ENCODE data around the gene ST13.
A peak's percentile ranks its signal among the peaks of the same experiment; 100 is the strongest.
"Not testable (repeated sequence)": the region's sequence is repeated elsewhere in the genome, so short reads cannot be mapped to it uniquely, and the experiment has no call there.

The ST13 gene

DNA sequence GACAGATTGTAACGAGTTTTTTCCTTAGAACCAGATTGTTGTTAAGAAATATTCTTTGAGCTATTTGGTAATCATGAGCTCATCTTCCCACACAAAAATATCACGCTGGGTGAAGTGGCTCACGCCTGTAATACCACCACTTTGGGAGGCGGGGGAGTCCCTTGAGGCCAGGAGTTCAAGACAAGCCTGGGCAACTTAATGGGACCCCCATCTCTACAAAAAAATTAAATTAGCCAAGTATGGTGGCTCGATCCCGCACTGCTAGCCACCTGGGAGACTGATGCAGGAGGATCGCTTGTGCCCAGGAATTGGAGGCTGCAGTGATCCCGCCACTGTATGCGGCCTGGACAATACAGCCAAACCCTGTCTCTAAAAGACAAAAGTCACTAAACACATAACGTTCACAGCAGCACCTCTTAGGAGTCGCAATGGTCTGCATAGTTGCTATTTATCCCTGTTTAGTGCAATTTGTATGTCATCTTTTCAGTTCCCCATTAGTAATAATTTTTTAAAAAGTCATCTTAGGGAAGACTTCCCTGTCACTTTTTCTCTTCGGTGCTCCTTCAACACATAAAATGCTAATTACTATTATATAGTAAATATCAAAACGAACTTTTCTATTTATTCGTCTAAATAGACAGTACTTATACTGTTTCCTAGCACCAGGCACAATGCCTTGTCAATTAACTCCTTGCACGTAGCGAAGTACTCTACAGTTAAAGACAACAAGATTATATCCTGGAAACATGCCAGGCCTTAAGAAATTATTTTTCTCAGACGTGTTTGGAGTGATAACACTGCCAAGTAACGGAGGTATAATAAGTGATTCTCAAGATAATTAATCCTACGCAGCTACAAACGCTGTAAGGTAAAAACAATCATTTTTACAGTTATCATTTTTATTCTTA is 1.1 kb downstream of the ST13 start:
- Histone ChIP-seq H3K4me3 (ENCODE audit: low read depth, low read length) (peak overlapping the region; percentile 98), H3K27ac (peak overlapping the region; percentile 100)

DNA sequence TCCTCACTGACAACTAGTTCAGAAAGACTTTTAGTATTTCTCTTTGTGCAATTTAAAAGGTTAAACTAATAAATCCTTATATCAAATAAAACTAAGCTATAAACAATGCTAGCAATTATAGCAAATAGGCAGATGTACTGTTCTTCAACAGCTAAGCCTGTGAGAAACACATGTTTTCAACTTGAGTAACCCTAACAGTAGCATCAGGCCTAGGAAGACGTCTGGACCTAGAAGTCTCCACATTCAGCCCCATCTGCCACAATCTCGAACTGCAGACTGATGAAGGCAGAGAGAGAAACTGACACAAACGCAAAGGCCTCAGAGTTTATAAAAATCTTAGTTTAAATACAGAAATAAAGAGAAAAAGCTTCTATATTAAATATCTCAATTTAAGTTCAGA is 2.5 kb downstream of the ST13 start:
- DNase-seq: no peak
- H3K27ac ChIP-seq: peak overlapping the region; percentile 37; the same call in 1 of the 2 replicates
- H3K36me3 ChIP-seq: peaks cover 63% of the 10 kb centered on the region
- TF ChIP-seq, protein P1, sequence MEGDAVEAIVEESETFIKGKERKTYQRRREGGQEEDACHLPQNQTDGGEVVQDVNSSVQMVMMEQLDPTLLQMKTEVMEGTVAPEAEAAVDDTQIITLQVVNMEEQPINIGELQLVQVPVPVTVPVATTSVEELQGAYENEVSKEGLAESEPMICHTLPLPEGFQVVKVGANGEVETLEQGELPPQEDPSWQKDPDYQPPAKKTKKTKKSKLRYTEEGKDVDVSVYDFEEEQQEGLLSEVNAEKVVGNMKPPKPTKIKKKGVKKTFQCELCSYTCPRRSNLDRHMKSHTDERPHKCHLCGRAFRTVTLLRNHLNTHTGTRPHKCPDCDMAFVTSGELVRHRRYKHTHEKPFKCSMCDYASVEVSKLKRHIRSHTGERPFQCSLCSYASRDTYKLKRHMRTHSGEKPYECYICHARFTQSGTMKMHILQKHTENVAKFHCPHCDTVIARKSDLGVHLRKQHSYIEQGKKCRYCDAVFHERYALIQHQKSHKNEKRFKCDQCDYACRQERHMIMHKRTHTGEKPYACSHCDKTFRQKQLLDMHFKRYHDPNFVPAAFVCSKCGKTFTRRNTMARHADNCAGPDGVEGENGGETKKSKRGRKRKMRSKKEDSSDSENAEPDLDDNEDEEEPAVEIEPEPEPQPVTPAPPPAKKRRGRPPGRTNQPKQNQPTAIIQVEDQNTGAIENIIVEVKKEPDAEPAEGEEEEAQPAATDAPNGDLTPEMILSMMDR (IDR thresholded peaks at IDR 0.05; ENCODE audit: low read depth, low read length): no peak
- no peak overlapping the region for H3K4me3 ChIP-seq (ENCODE audit: low read depth, low read length)
- H3K9me3 ChIP-seq (ENCODE audit: severe bottlenecking): no peaks in the 10 kb centered on the region
- H3K27me3 ChIP-seq (ENCODE audit: insufficient read depth, low read depth, severe bottlenecking): no peaks in the 10 kb centered on the region

More for the DNA sequence above, 1.1 kb downstream of the ST13 start:
- no peak for DNase-seq
- Histone ChIP-seq H3K9me3 (ENCODE audit: severe bottlenecking) (no peaks in the 10 kb centered on the region), H3K36me3 (peaks cover 51% of the 10 kb centered on the region), H3K27me3 (ENCODE audit: insufficient read depth, low read depth, severe bottlenecking) (no peaks in the 10 kb centered on the region)
- TF ChIP-seq, protein P1 (IDR thresholded peaks at IDR 0.05; ENCODE audit: low read depth, low read length): no peak

DNA sequence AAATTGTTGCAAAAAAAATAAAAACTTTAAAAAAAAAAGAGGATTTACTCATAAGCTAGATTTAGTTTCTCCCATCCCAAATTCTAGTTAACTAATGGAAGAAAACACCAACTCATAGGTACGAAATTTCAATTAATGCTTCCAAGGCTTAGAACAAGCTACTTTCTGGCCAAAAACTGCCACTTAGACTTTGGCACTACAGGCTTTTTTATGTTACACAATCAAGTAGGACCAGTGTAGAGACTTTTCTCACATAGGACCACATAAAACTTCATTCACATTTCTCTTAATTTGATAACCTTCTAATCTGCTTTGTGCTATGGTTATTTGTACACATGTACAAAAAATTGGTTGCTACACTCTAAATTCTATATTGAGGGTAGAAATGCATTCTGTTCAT is 3.1 kb downstream of the ST13 start:
- TF ChIP-seq, protein P1 (IDR thresholded peaks at IDR 0.05; ENCODE audit: low read depth, low read length): no peak
- peak overlapping the region; percentile 37; the same call in 1 of the 2 replicates for H3K27ac ChIP-seq
- no peaks in the 10 kb centered on the region for H3K27me3 ChIP-seq (ENCODE audit: insufficient read depth, low read depth, severe bottlenecking)
- H3K9me3 ChIP-seq (ENCODE audit: severe bottlenecking): no peaks in the 10 kb centered on the region
- no peak for DNase-seq
- H3K36me3 ChIP-seq: peaks cover 69% of the 10 kb centered on the region
- H3K4me3 ChIP-seq (ENCODE audit: low read depth, low read length): no peak overlapping the region

DNA sequence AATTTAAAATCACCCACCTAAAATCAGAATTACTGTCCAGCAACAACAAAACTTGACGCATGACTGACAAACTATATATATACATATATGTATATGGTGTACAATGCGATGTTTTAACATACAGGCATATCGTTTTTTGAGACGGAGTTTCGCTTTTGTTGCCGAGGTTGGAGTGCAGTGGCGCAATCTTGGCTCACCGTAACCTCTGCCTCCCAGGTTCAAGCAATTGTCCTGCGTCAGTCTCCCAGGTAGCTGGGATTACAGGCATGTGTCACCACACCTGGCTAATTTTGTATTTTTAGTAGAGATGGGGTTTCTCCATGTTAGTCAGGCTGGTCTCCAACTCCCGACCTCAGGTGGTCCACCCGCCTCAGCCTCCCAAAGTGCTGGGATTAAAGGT is 10.6 kb downstream of the ST13 start:
- not testable (repeated sequence) for DNase-seq; H3K9me3 ChIP-seq (ENCODE audit: severe bottlenecking); H3K27ac ChIP-seq; H3K4me3 ChIP-seq (ENCODE audit: low read depth, low read length); H3K27me3 ChIP-seq (ENCODE audit: insufficient read depth, low read depth, severe bottlenecking)
- peaks cover 92% of the 10 kb centered on the region for H3K36me3 ChIP-seq

DNA sequence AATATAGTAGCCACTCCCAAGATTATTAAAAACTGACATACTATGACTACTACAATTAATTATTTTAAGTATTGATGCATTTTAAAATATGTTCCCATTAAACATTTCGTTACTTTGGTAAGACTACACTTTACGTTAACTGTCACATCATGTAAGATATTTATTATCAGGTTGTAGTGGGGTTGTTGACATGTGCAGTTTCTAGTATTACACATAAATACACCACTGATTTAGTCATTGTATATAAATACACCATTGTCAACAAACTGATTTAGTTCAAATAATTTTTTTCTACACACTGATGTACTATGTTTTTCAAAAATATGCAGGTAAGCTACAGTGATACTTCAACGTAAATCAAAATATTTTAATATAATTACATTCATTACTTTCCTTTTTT is 11.5 kb downstream of the ST13 start:
- H3K36me3 ChIP-seq: peaks cover 92% of the 10 kb centered on the region
- DNase-seq: no peak
- H3K4me3 ChIP-seq (ENCODE audit: low read depth, low read length): no peak overlapping the region
- TF ChIP-seq, protein P1 (IDR thresholded peaks at IDR 0.05; ENCODE audit: low read depth, low read length): no peak
- no peaks in the 10 kb centered on the region for H3K9me3 ChIP-seq (ENCODE audit: severe bottlenecking)
- no peaks in the 10 kb centered on the region for H3K27me3 ChIP-seq (ENCODE audit: insufficient read depth, low read depth, severe bottlenecking)
- H3K27ac ChIP-seq: no peak overlapping the region

DNA sequence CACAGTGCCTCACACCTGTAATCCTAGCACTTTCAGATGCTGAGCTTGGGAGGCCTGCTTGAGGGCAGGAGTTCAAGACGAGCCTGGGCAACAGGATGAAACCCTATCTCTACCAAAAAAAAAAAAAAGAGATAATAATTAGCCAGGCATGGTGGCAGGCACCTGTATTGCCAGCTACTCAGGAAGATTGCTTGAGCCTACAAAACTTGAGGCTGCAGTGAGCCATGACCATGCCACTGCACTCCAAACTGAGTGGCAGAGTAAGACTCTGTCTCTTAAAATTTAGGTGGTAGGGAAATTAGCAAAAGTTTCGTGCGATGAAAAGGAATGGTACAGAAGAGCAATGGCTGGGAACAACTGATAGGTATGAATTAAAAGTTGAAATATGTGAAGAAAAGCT is 18.0 kb downstream of the ST13 start:
- Histone ChIP-seq H3K4me3 (ENCODE audit: low read depth, low read length) (no peak overlapping the region), H3K9me3 (ENCODE audit: severe bottlenecking) (no peaks in the 10 kb centered on the region), H3K27ac (no peak overlapping the region), H3K36me3 (peaks cover 85% of the 10 kb centered on the region), H3K27me3 (ENCODE audit: insufficient read depth, low read depth, severe bottlenecking) (no peaks in the 10 kb centered on the region)
- DNase-seq: no peak
- TF ChIP-seq, protein P1 (IDR thresholded peaks at IDR 0.05; ENCODE audit: low read depth, low read length): no peak

Data from WERI-Rb-1 (cell line).